Skin epidermis (tissue), 12 donors: ENCODE results near the gene MYOG.

ENCODE experiments used
- H3K27ac ChIP-seq, 21 experiments: fragments of 200-600 bp; sonication (generic) in 11 of 21; one replicate each; pipeline ENCODE4 v1.5.0; 2020; ENCODE audit warnings: mild to moderate bottlenecking in 3 of 21, inconsistent platforms in 2 of 21, moderate library complexity in 2 of 21
- H3K4me3 ChIP-seq, 7 experiments: fragments of 200-600 bp; sonication (generic) in 2 of 7; one replicate each; pipeline ENCODE4 v1.5.0; 2020; ENCODE audit warnings: inconsistent platforms in 2 of 7, mild to moderate bottlenecking in 2 of 7, moderate library complexity in 1 of 7

The MYOG gene

GRCh38 chr1:203120325-203121153, 34.7 kb upstream of the MYOG start:
- Histone ChIP-seq H3K27ac (no peak overlapping the region), H3K4me3 (no peak overlapping the region)

DNA sequence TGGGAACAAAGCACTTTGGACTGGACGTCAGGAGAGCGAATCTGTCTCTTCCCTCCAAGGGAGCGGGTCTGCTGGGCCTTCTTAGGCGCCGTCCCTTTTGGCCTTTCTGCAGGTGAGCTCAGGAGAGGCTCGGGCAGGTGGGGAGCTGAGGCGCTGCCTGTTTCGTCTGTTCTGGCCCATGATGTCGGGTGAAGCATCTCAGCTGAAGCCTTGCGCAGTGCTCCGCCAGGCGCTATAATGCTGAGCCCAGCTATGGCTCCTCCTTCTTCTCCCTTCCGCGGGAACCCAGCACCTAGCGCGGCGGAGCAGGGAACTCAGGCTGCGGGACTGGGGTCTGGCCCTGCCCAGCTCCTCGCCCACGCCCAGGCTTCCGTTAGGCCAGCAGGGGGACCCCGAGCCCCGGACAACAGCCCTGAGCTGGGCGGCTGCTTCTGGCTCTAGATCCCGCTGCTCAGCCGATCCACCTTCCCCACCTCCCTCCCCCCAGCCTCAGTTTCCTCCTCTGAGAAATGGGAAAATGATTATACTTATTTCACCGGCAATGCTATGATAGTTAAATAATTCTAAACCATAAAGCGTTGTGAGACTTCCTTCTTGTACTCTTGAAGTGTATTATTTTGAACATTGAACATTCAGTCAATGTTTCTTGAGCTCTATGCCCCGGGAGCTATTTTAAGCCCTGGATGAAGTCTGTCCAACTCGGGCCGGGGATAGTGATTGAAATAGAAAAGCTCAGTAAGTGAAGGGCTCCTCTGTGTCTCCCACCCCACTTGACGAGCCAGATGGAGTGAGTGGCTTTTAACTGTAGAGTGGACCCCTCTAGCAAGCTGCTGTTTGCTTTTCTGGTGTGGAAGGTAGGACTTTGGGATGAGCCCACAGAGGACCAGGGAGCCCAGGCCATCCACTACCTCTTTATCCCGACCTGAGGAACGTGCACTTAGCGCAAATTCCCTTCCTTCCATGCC, 32.1 kb upstream of the MYOG start:
- H3K27ac ChIP-seq, result no peak overlapping the region
- no peak overlapping the region for H3K4me3 ChIP-seq

DNA sequence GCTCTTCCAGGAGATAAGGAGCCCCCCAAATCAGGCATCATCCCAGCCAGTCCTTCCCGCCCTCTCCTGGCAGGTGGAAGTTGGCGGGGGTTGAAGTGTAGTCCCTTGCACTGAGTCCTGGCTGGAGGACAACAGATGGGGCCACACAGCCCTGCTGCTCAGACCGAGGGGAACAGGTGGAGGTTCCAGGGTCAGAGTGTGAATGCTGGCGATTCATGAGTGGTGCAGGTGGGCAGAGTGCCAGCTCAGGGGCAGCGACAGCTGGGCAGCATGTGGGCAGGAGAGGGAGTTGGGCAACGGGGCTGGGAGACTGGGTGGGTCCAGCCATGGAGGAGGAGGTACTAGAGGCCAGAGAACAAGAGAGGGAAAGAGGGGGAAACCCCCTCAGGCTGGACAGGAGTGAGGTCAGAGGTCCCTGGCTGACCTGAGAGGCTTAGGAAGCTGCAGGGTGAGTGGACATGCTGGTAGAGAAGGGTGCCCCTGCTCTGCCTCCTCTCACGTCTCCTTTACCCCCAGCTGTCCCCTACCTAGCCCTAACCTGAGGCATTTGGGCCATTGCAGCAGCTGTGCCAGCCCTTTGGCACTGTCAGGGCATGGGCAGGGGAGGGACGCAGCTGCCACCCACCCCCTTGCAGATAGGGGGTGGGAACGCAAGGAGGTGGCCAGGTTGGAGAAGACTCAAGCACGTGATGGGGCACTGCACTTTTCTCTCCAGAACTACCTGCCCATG, 30.4 kb upstream of the MYOG start:
- Histone ChIP-seq H3K4me3 (no peak overlapping the region), H3K27ac (no peak overlapping the region)

GRCh38 chr1:203114202-203114601, 28.4 kb upstream of the MYOG start:
- no peak overlapping the region for H3K4me3 ChIP-seq
- no peak overlapping the region for H3K27ac ChIP-seq

GRCh38 chr1:203113308-203113707, 27.5 kb upstream of the MYOG start:
- H3K4me3 ChIP-seq, result no peak overlapping the region
- H3K27ac ChIP-seq, result no peak overlapping the region

- Histone ChIP-seq H3K27ac (no peak overlapping the region), H3K4me3 (no peak overlapping the region)
These were observed 26.7 kb upstream of the MYOG start for GRCh38 chr1:203112475-203112874.

DNA sequence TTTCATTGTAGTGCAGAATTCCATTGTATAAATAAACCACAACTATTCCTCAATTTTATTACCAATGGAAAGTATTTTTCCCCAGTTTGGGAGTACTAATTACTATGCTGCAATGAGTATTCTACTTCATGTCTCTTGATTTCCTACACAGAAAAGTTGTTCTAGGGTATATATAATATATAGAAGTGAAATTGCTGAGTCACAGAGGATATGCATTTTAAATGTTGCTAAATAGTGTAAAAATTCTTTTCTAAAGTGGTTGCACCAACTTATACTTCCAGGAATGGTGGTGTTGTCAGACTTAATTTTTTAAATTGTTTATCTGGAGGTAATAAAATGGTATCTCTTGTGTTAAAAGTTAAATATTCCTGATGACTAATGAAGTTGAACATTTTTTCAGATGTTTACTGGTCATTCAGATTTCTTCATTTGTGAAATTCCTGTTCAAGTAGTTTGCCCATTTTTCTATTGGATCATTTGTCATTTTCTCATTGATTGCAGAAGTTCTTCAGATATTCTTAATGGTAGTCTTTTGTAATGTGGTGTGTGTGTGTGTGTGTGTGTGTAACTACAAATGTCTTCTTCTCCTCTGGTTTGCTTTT, 19.1 kb upstream of the MYOG start:
- no peak overlapping the region for H3K27ac ChIP-seq
- H3K4me3 ChIP-seq, result no peak overlapping the region

DNA sequence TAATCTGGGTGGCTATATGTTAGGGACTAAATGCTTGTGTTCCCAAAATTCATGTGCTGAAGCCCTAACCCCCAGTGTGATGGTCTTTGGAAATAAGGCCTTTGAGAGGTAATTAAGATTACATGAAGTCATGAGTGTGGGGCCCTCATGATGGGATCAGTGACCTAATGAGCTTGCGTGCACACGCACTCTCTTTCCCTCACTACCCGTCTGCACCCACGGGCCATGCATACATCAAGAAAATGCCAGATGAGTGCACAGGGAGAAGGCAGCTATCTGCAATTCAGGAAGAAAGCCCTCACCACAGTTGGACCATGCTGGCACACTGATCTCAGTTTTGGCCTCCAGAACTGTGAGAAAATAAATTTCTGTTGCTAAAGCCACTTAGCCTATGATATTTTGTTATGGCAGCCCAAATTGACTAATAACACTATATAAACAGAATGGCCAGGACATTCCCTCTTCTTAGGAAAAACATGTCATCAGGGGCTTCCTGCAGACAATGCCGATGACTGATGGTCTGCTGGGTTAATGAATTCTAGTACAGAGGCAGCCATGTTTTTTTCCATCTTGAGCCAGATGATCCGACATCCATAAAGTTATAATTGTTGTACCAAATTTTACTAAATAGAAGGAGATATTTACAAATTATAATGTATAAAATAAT, 18.1 kb upstream of the MYOG start:
- no peak overlapping the region for H3K27ac ChIP-seq
- no peak overlapping the region for H3K4me3 ChIP-seq

DNA sequence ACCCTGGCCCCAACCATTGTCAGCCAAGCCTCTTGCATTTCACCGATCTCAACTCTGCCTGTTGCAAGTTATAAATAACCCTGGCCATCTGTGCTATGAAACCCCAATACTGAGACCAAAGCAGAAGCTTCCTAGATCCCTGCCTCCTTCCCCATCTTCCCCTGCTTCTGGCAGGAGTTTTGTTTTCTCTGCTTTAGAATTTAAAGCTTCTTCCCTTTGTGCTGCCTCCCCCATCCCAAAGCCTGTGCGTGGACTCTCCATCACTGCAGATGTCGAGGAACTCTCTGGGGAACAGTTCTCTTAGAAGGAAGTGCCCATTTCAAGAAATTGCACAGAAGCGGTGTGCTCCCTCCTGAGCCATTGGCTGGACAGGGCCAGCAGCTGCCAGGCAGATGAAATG, 17.4 kb upstream of the MYOG start:
- H3K4me3 ChIP-seq, result no peak overlapping the region
- H3K27ac ChIP-seq, result no peak overlapping the region

- Histone ChIP-seq H3K4me3 (no peak overlapping the region), H3K27ac (no peak overlapping the region)
These were observed 16.2 kb upstream of the MYOG start for GRCh38 chr1:203101813-203102634.

GRCh38 chr1:203100516-203100869, 14.7 kb upstream of the MYOG start:
- Histone ChIP-seq H3K27ac (no peak overlapping the region), H3K4me3 (no peak overlapping the region)

- H3K4me3 ChIP-seq, result no peak overlapping the region
- no peak overlapping the region for H3K27ac ChIP-seq
These were observed 14.1 kb upstream of the MYOG start for GRCh38 chr1:203099805-203100515.

GRCh38 chr1:203098914-203099520, 13.2 kb upstream of the MYOG start:
- H3K27ac ChIP-seq, result no peak overlapping the region
- H3K4me3 ChIP-seq, result no peak overlapping the region

- Histone ChIP-seq H3K27ac (no peak overlapping the region), H3K4me3 (no peak overlapping the region)
These were observed 12.6 kb upstream of the MYOG start for GRCh38 chr1:203098445-203098844.

DNA sequence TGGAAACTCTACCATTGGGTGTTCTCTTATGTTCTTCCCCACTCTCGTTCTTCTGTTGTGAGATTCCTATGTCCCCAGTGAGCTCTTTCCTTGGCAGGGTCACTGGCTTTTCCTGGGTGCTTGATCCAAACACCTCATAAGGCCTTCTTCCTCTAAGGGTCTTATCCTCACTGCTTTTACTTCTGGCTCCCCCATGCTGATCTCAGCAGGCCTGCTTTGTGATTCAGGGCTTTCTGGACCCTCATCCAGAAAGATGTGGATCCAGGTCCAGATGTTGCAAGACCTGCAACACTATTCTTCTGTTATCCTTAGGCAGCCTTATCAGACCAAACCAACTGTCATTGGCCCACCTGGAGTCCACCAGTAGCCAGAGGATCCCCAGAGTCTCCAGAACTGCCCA, 11.2 kb upstream of the MYOG start:
- no peak overlapping the region for H3K4me3 ChIP-seq
- H3K27ac ChIP-seq, result no peak overlapping the region

DNA sequence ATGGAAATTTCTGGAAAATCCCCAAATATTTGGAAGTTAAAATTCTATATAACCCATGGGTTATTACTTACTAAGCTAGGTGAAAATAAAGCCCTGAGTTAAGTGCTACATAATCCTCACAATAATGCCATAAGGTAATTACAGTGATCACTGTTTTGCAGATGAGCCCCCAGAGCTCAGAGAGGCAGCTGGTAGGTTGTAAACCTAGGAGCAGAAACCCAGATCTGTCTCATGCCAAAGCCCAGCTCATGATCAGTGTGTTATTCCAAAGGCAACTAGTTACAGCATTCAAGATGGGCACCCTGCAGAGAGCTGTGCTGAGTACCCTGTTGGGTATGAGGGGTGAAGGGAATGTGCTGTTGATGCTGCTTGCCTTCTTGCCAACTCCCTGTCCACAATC, 10.8 kb upstream of the MYOG start:
- no peak overlapping the region for H3K4me3 ChIP-seq
- H3K27ac ChIP-seq, result no peak overlapping the region

DNA sequence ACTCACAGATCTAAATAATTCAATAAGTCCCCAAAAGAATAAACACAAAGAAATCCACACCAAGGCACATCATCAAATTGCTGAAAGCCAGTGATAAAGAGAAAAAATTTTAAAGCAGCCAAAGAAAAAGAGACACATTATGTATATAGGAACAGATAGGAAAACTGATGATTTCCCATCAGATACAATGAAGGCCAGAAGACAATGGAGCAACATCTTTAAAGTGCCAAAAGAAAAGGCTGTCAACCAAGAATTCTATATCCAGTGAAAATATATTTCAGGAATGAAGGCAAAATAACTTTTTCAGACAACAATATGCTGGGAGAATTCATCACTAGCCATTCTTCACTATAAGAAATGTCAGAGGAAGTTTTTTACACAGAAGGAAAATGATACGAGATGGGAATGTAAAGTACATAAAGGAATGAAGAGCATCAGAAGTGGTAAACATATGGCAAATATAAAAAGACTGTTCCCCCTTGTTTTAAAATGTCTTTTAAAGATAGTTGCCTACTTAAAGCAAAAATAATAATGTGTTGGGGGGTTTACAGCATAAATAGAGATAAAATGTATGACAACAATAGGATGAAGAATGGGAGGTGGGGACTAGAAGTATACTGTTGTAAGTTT, 9.4 kb upstream of the MYOG start:
- no peak overlapping the region for H3K27ac ChIP-seq
- H3K4me3 ChIP-seq, result no peak overlapping the region
